ENCODE results near the gene CDKN2A. TPM values are rescaled to one million over a fixed set of nuclear protein-coding genes. Genes with fewer than 3 reads are reported as not detected.

The CDKN2A gene
- total RNA-seq, 4 donors from 2014 or later: 0.65 to 1.00 TPM; not detected in 2

DNA sequence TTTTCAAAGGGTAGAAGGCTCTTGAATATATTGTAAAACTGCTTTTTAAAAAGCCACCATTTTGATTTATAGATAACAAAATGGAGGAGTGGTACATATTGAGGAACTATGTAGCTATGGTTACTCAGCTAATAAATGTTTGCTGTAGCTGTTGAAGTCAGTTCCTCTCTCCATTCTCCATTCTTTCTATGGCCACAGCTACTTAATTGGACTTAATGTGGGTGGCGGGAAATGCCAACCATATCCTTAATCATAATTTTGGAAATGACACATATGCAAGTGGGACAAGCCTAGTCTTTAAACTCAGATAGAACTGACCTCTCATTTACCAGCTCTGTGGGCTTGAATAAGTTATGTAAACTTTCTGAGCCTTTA lies 10.6 kb downstream of the CDKN2A start:
- Histone ChIP-seq H3K27me3 (peaks cover 71 to 84% (median 82%) of the 10 kb centered on the region in 3 donors), H3K4me1 (no peaks in the 10 kb centered on the region), H3K27ac (no peak overlapping the region), H3K4me3 (no peak overlapping the region), H3K9me3 (no peaks in the 10 kb centered on the region), H3K36me3 (no peaks in the 10 kb centered on the region)
- DNase-seq: no peak
- TF ChIP-seq POLR2A (IDR thresholded peaks at IDR 0.05): no peak
- TF ChIP-seq, protein P1, sequence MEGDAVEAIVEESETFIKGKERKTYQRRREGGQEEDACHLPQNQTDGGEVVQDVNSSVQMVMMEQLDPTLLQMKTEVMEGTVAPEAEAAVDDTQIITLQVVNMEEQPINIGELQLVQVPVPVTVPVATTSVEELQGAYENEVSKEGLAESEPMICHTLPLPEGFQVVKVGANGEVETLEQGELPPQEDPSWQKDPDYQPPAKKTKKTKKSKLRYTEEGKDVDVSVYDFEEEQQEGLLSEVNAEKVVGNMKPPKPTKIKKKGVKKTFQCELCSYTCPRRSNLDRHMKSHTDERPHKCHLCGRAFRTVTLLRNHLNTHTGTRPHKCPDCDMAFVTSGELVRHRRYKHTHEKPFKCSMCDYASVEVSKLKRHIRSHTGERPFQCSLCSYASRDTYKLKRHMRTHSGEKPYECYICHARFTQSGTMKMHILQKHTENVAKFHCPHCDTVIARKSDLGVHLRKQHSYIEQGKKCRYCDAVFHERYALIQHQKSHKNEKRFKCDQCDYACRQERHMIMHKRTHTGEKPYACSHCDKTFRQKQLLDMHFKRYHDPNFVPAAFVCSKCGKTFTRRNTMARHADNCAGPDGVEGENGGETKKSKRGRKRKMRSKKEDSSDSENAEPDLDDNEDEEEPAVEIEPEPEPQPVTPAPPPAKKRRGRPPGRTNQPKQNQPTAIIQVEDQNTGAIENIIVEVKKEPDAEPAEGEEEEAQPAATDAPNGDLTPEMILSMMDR (IDR thresholded peaks at IDR 0.05 in 4 of 5, conservative IDR thresholded peaks at IDR 0.05 in 1 of 5): no peak
- intact Hi-C loops (cut with DNase I; ENCODE audit: low total_unique reads) (no loop called here), in situ Hi-C loops (cut with MboI; ENCODE audit: low sequenced_read_pairs in 4 of 4) (loop anchor here in 2 of 4 donors (25.0 kb wide), 1 partner anchor 646 kb away; the partner anchor contains the start of gene KLHL9 (in 2 of the 2))
- no peak for ATAC-seq

DNA sequence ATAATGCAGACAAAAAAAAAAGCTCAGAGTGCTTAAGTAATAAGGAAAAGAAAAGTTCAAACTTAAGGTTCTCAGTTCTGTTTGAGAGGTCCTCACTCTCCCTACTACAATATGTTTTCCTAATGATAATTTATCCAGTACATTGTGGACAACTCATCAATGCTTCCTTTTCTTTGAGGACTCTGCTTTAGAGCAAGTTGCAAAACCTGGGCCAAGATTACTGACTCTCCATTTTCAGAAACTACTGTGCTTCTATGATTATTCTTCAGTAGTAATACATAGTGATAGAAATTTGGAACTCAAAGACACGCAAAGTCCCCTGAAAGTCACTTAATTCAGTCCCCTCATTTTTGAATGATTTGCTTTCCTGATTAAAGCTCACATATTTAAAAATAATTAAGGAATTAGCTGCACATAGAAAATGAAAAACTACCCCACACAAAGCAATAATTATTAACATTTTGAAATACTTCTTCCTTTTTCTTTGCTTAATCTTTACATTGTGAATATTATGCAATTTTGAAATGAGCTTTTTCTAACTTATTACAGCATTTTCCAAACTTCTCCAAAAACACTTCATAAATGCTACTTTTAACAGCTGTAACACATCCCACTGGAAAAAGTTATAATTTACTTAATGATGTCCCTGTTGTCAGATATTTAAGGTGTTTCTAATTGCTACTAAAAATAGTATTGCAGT lies 11.2 kb downstream of the CDKN2A start:
- Histone ChIP-seq H3K27ac (no peak overlapping the region), H3K27me3 (peaks cover 72 to 83% (median 78%) of the 10 kb centered on the region in 3 donors), H3K9me3 (no peaks in the 10 kb centered on the region), H3K4me1 (no peaks in the 10 kb centered on the region), H3K36me3 (no peaks in the 10 kb centered on the region), H3K4me3 (no peak overlapping the region)
- no peak for ATAC-seq
- in situ Hi-C loops (cut with MboI; ENCODE audit: low sequenced_read_pairs in 4 of 4) (loop anchor here in 2 of 4 donors (25.0 kb wide), 1 partner anchor 646 kb away; the partner anchor contains the start of gene KLHL9 (in 2 of the 2)), intact Hi-C loops (cut with DNase I; ENCODE audit: low total_unique reads) (no loop called here)
- DNase-seq: no peak
- TF ChIP-seq, protein P1 (IDR thresholded peaks at IDR 0.05 in 4 of 5, conservative IDR thresholded peaks at IDR 0.05 in 1 of 5): no peak
- no peak for TF ChIP-seq POLR2A (IDR thresholded peaks at IDR 0.05)

DNA sequence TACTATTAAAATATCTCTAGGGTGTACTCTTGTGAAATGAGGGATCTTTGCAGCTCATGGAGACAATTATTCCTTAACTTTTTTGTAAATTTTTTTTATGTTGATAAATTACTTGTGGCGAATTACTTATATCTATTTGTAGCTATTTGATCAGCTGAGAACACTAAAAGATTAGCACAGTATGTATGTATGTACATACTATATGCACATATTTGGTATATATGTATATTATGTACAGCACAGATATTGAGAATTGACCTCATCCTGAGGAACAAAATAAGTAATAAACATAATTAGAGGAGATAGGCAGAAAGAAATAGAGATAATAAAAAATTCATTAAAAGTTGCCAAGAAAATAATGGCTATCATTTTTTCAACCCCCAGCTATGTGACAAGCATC lies 11.8 kb downstream of the CDKN2A start:
- no peaks in the 10 kb centered on the region for H3K9me3 ChIP-seq
- no peaks in the 10 kb centered on the region for H3K4me1 ChIP-seq
- H3K27ac ChIP-seq: no peak overlapping the region
- in situ Hi-C loops (cut with MboI; ENCODE audit: low sequenced_read_pairs in 4 of 4): loop anchor here in 2 of 4 donors (25.0 kb wide), 1 partner anchor 645 kb away; the partner anchor contains the start of gene KLHL9 (in 2 of the 2)
- no peak for TF ChIP-seq POLR2A (IDR thresholded peaks at IDR 0.05)
- TF ChIP-seq, protein P1 (IDR thresholded peaks at IDR 0.05 in 4 of 5, conservative IDR thresholded peaks at IDR 0.05 in 1 of 5): no peak
- peaks cover 72 to 83% (median 78%) of the 10 kb centered on the region in 3 donors for H3K27me3 ChIP-seq
- no peak overlapping the region for H3K4me3 ChIP-seq
- ATAC-seq (no peak), DNase-seq (no peak)
- H3K36me3 ChIP-seq: no peaks in the 10 kb centered on the region
- intact Hi-C loops (cut with DNase I; ENCODE audit: low total_unique reads): no loop called here

DNA sequence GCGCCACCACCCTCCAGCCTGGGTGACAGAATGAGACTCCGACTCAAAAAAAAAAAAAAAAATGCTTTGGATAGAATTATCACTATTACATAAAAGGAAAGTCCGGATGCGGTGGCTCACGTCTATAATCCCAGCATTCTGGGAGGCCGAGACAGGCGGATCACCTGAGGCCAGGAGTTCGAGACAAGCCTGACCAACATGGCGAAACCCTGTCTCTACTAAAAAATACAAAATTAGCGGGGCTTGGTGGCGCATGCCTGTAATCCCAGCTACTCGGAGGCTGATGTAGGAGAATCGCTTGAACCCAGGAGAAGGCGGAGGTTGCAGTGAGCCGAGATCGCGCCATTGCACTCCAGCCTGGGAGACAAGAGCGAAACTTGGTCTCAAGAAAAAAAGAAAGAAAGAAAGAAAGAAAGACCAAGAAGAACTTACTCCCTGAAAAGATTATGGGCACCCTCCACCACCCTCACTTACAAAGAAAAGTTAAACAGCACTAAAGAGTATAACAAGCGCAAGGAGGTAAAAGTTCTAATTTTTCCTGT lies 17.8 kb downstream of the CDKN2A start:
- Histone ChIP-seq H3K9me3 (no peaks in the 10 kb centered on the region), H3K4me3 (no peak overlapping the region), H3K4me1 (peaks cover 13% of the 10 kb centered on the region in 2 donors), H3K27ac (no peak overlapping the region), H3K27me3 (peaks cover 86 to 93% (median 92%) of the 10 kb centered on the region in 3 donors), H3K36me3 (no peaks in the 10 kb centered on the region)
- ATAC-seq: no peak
- TF ChIP-seq, protein P1 (IDR thresholded peaks at IDR 0.05 in 4 of 5, conservative IDR thresholded peaks at IDR 0.05 in 1 of 5): no peak
- TF ChIP-seq POLR2A (IDR thresholded peaks at IDR 0.05): no peak
- in situ Hi-C loops (cut with MboI; ENCODE audit: low sequenced_read_pairs in 4 of 4) (loop anchor here in 2 of 4 donors (25.0 kb wide), 1 partner anchor 639 kb away; the partner anchor contains the start of gene KLHL9 (in 2 of the 2)), intact Hi-C loops (cut with DNase I; ENCODE audit: low total_unique reads) (no loop called here)
- DNase-seq: no peak

Data from gastrocnemius medialis (tissue), 4 donors.